GM23338 (cell line): ENCODE data around the gene STRN3. TPM values are rescaled to one million over a fixed set of nuclear protein-coding genes. Genes with fewer than 3 reads are reported as not detected.

Experiments used
- ATAC-seq: fragments of 200-7000 bp; cut with Tn5 transposase; 3 replicates; pipeline ENCODE4 v1.9.1; 2020
- DNase-seq: peaks from one replicate; pipeline ENCODE4 v3.0.0-alpha.2; 2015; ENCODE audit warnings: low spot score
- H2AFZ ChIP-seq: fragments of 200-600 bp; sonication (generic); 2 replicates; pipeline ENCODE4 v1.8.0; 2016; ENCODE audit warnings: antibody characterized with exemption, mild to moderate bottlenecking, moderate library complexity
- H3F3A ChIP-seq: fragments of 200-600 bp; sonication (generic); replicated peaks from 2 replicates; pipeline ENCODE4 v1.8.0; 2017; ENCODE audit warnings: antibody characterized with exemption, mixed run types, low read depth
- H3K27ac ChIP-seq: fragments of 200-600 bp; sonication (generic); 2 replicates; pipeline ENCODE4 v1.6.1; 2016; ENCODE audit warnings: low read depth
- H3K27me3 ChIP-seq: fragments of 200-600 bp; sonication (generic); 2 replicates; pipeline ENCODE4 v1.8.0; 2016; ENCODE audit warnings: mild to moderate bottlenecking, mixed run types, moderate library complexity; ENCODE audit not compliant: insufficient read depth
- H3K36me3 ChIP-seq: fragments of 200-600 bp; sonication (generic); 2 replicates; pipeline ENCODE4 v1.8.0; 2016; ENCODE audit warnings: mild to moderate bottlenecking; ENCODE audit not compliant: insufficient read depth
- H3K4me1 ChIP-seq: fragments of 200-600 bp; sonication (generic); 2 replicates; pipeline ENCODE4 v1.8.0; 2016; ENCODE audit warnings: mild to moderate bottlenecking, moderate library complexity; ENCODE audit not compliant: insufficient read depth
- H3K4me2 ChIP-seq: fragments of 200-600 bp; sonication (generic); 2 replicates; pipeline ENCODE4 v1.7.1; 2017; ENCODE audit warnings: mixed run types
- H3K4me3 ChIP-seq: fragments of 200-600 bp; sonication (generic); 2 replicates; pipeline ENCODE4 v1.6.1; 2016; ENCODE audit warnings: mixed run types
- H3K79me2 ChIP-seq: fragments of 200-600 bp; sonication (generic); replicated peaks from 2 replicates; pipeline ENCODE4 v1.8.0; 2017; ENCODE audit warnings: mild to moderate bottlenecking; ENCODE audit not compliant: insufficient read depth
- H3K9me2 ChIP-seq: fragments of 200-600 bp; sonication (generic); 2 replicates; pipeline ENCODE4 v1.8.0; 2017; ENCODE audit not compliant: insufficient read depth
- H4K20me1 ChIP-seq: fragments of 200-600 bp; sonication (generic); replicated peaks from 2 replicates; pipeline ENCODE4 v1.8.0; 2017; ENCODE audit warnings: mild to moderate bottlenecking; ENCODE audit not compliant: insufficient read depth
- H3K27ac Mint-ChIP-seq: 2 replicates; pipeline ENCODE4 v1.8.0; 2020; ENCODE audit warnings: inconsistent platforms, mild to moderate bottlenecking, moderate library complexity, mixed read lengths
- H3K27me3 Mint-ChIP-seq: 3 replicates; pipeline ENCODE4 v1.8.0; 2022; ENCODE audit warnings: low read depth, mild to moderate bottlenecking, moderate library complexity, mixed read lengths, inconsistent platforms; ENCODE audit not compliant: insufficient read depth, poor library complexity
- H3K36me3 Mint-ChIP-seq: 3 replicates; pipeline ENCODE4 v1.8.0; 2021; ENCODE audit warnings: low read depth, mild to moderate bottlenecking, inconsistent platforms, moderate library complexity, mixed read lengths
- H3K4me1 Mint-ChIP-seq: 3 replicates; pipeline ENCODE4 v1.8.0; 2020; ENCODE audit warnings: mild to moderate bottlenecking, inconsistent platforms, mixed read lengths
- H3K4me3 Mint-ChIP-seq: 3 replicates; pipeline ENCODE4 v1.8.0; 2021; ENCODE audit warnings: moderate library complexity, mild to moderate bottlenecking, inconsistent platforms, mixed read lengths
- H3K9me3 Mint-ChIP-seq: 3 replicates; pipeline ENCODE4 v1.8.0; 2020; ENCODE audit warnings: moderate library complexity, mild to moderate bottlenecking, inconsistent platforms, mixed read lengths
- CTCF ChIP-seq, 2 experiments: fragments of 200-600 bp in 1 of 2; sonication (generic) in 1 of 2; conservative IDR thresholded peaks; 2 replicates each; pipeline versions ENCODE4 v1.5.1 to v1.6.1; 2016 to 2017; ENCODE audit warnings: antibody characterized with exemption in 2 of 2, low read depth in 2 of 2, mild to moderate bottlenecking in 2 of 2, moderate library complexity in 1 of 2
- EZH2 ChIP-seq: fragments of 200-600 bp; sonication (generic); IDR thresholded peaks from one replicate; pipeline ENCODE4 v1.8.0; 2017; ENCODE audit warnings: antibody characterized with exemption, mild to moderate bottlenecking, low read depth; ENCODE audit not compliant: unreplicated experiment
- JUNB ChIP-seq: IDR thresholded peaks from one replicate; pipeline ENCODE4 v1.6.1; 2016; ENCODE audit warnings: antibody characterized with exemption; ENCODE audit not compliant: unreplicated experiment
- STAT1 ChIP-seq: IDR thresholded peaks from one replicate; pipeline ENCODE4 v1.6.1; 2016; ENCODE audit warnings: antibody characterized with exemption; ENCODE audit not compliant: unreplicated experiment
- ZNF331 ChIP-seq: fragments of 250-450 bp; sonication (Bioruptor Pico); IDR thresholded peaks from 2 replicates; pipeline ENCODE4 v1.5.0; 2020; ENCODE audit warnings: low read depth, mild to moderate bottlenecking, moderate library complexity
- ZNF462 ChIP-seq: fragments of 250-450 bp; sonication (Bioruptor Pico); IDR thresholded peaks from 2 replicates; pipeline ENCODE4 v1.5.0; 2020; ENCODE audit warnings: mild to moderate bottlenecking, moderate library complexity
- polyA plus RNA-seq: library from polyadenylated mRNA; unstranded; fragments of >200 nt; fragmentation: Nextera tagmentation; extraction: Ambion mirVana; gene quantifications from 2 replicates; pipeline ENCODE4 v1.2.1, GENCODE V29; 2016
- total RNA-seq: library from RNA; depleted of rRNA; stranded (reverse); fragments of >200 nt; shearing (Covaris generic); gene quantifications from 2 replicates; pipeline ENCODE4 v1.2.3, GENCODE V29; 2014

Gene STRN3
- total and polyA plus RNA-seq, 2 experiments from 2014 or later = 35.0 to 40.6 TPM

- H4K20me1 ChIP-seq = peaks cover 23% of the 10 kb centered on the region
These were observed 45.2 kb downstream of the STRN3 start for GRCh38 chr14:30980980-30981379.

More at GRCh38 chr14:30980980-30981379, 45.2 kb downstream of the STRN3 start:
- H3K4me2 ChIP-seq = no peak overlapping the region
- TF ChIP-seq ZNF462 (CRISPR knock-in tag) (no peak), EZH2 (no peak), ZNF331 (CRISPR knock-in tag) (no peak), STAT1 (no peak), JUNB (no peak), CTCF (conservative IDR thresholded peaks at IDR 0.05; ENCODE audit: low read depth in 2 of 2) (no peak)
- Mint-ChIP-seq H3K4me3 (no peak overlapping the region), H3K9me3 (no peaks in the 10 kb centered on the region), H3K36me3 (peaks cover 6% of the 10 kb centered on the region; the same call in 2 of the 3 replicates), H3K27me3 (peaks cover 5% of the 10 kb centered on the region), H3K4me1 (no peaks in the 10 kb centered on the region), H3K27ac (no peak overlapping the region)
- H3K4me3 ChIP-seq = no peak overlapping the region
- H3K4me1 ChIP-seq = no peaks in the 10 kb centered on the region
- peak overlapping the region; percentile 43; the same call in 1 of the 2 replicates for H3K27ac ChIP-seq
- no peaks in the 10 kb centered on the region for H3K36me3 ChIP-seq
- peaks cover 97% of the 10 kb centered on the region for H3K79me2 ChIP-seq
- no peaks in the 10 kb centered on the region for H3K27me3 ChIP-seq
- no peaks in the 10 kb centered on the region for H3F3A ChIP-seq
- no peak overlapping the region for H2AFZ ChIP-seq
- no peak for DNase-seq
- no peak for ATAC-seq
- no peaks in the 10 kb centered on the region for H3K9me2 ChIP-seq
